ENCODE data around the gene BARX2. TPM values are rescaled to one million over a fixed set of nuclear protein-coding genes. Genes with fewer than 3 reads are reported as not detected.

BARX2 gene
- total RNA-seq, 1 donor from 2014 or later = 9.1 TPM

DNA sequence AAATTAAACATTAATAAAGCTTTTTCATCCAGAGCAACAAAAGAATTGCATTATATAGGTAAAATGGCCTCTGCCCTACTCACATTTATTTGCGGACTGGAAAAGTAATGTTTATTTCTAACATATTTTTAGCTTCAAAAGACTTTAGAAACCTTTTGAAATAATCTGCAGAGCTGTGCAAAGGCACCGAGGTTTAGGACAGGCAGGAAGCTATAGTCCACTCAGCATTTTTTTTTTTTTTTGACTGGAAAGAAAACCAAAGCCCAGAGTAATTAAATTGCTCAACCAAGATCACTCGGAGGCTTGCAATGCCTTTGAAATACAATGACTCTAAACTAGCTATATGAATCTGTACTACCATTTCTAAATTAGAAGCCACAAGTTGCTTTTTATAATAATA, 19.1 kb downstream of the BARX2 start:
- peaks cover 10% of the 10 kb centered on the region for H3K27me3 Mint-ChIP-seq (ENCODE audit: insufficient read depth)
- H3K9me3 Mint-ChIP-seq = peaks cover 5% of the 10 kb centered on the region
- no peak overlapping the region for H3K4me3 Mint-ChIP-seq
- no peak overlapping the region for H3K27ac Mint-ChIP-seq
- intact Hi-C loops (cut with micrococcal nuclease) = no loop called here
- no peaks in the 10 kb centered on the region for H3K36me3 Mint-ChIP-seq (ENCODE audit: low read depth)
- H3K4me1 Mint-ChIP-seq (ENCODE audit: low read depth) = no peaks in the 10 kb centered on the region
- no peak for DNase-seq (ENCODE audit: low spot score)

DNA sequence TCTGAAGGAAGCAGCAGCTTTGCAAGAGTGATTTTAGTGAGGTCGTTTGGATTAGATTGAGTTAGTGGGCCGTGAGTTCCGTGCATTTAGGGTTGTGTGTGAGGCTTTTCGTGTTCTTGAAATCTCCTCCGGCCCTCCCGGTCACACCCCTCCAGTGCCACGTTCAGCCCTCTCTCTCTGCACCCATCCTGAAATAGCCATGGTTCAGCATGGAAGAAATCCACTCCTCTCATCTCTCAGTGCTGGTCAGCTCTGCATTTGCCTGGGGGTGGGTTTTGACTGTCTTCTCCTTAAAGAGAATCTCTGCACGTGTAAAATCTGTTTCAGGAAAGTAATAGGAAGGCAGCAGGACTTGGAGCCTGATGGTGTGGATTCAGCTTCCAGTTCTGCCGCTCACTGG, 19.8 kb downstream of the BARX2 start:
- H3K36me3 Mint-ChIP-seq (ENCODE audit: low read depth) = no peaks in the 10 kb centered on the region
- DNase-seq (ENCODE audit: low spot score) = no peak
- intact Hi-C loops (cut with micrococcal nuclease) = no loop called here
- H3K4me1 Mint-ChIP-seq (ENCODE audit: low read depth) = no peaks in the 10 kb centered on the region
- peaks cover 5% of the 10 kb centered on the region for H3K9me3 Mint-ChIP-seq
- no peak overlapping the region for H3K27ac Mint-ChIP-seq
- H3K4me3 Mint-ChIP-seq = no peak overlapping the region
- H3K27me3 Mint-ChIP-seq (ENCODE audit: insufficient read depth) = peaks cover 12% of the 10 kb centered on the region

DNA sequence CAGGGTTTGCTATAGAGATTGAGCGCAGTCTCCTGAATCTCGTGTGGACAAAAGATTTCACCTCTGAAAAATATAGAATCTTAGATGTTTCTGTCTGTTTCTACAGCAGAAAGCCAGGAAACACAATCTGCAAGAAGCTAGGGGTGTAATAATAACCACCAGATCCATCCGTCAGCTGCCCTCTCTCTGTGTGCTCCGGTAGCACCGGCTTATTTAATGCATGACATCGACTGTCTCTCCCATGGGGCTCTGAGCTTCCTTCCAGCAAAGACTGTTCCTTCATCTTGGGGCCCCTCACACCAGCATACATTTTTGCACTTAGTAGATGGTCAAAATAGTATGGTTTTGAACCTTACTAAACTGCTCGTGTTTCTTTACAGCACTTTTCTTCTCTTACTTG, 20.2 kb downstream of the BARX2 start:
- intact Hi-C loops (cut with micrococcal nuclease) = no loop called here
- H3K27me3 Mint-ChIP-seq (ENCODE audit: insufficient read depth) = peaks cover 14% of the 10 kb centered on the region
- no peak for DNase-seq (ENCODE audit: low spot score)
- H3K4me1 Mint-ChIP-seq (ENCODE audit: low read depth) = no peaks in the 10 kb centered on the region
- no peaks in the 10 kb centered on the region for H3K36me3 Mint-ChIP-seq (ENCODE audit: low read depth)
- no peak overlapping the region for H3K4me3 Mint-ChIP-seq
- peaks cover 5% of the 10 kb centered on the region for H3K9me3 Mint-ChIP-seq
- H3K27ac Mint-ChIP-seq = no peak overlapping the region

DNA sequence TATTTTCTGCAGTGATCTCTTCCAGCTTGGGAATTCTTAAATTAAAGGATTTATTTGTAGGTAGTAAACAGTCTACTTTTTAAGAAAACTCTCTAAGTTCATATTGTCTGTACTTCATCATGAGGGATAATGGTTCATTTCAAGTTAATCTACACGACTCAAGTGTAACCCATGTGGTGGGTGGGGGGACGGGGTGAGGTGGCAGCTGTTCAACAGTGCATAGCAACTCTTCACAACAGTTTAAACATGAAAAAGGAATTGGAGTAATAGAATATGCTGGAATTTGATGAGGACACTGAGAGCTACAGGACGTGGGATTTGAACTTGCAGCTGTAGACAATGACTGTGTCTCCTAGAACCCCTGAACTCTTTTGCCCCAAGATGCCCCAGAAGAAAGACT, 20.8 kb downstream of the BARX2 start:
- Mint-ChIP-seq H3K36me3 (ENCODE audit: low read depth) (no peaks in the 10 kb centered on the region), H3K4me3 (no peak overlapping the region), H3K27ac (no peak overlapping the region), H3K27me3 (ENCODE audit: insufficient read depth) (peaks cover 14% of the 10 kb centered on the region), H3K4me1 (ENCODE audit: low read depth) (no peaks in the 10 kb centered on the region), H3K9me3 (peaks cover 5% of the 10 kb centered on the region)
- no peak for DNase-seq (ENCODE audit: low spot score)
- intact Hi-C loops (cut with micrococcal nuclease) = no loop called here

DNA sequence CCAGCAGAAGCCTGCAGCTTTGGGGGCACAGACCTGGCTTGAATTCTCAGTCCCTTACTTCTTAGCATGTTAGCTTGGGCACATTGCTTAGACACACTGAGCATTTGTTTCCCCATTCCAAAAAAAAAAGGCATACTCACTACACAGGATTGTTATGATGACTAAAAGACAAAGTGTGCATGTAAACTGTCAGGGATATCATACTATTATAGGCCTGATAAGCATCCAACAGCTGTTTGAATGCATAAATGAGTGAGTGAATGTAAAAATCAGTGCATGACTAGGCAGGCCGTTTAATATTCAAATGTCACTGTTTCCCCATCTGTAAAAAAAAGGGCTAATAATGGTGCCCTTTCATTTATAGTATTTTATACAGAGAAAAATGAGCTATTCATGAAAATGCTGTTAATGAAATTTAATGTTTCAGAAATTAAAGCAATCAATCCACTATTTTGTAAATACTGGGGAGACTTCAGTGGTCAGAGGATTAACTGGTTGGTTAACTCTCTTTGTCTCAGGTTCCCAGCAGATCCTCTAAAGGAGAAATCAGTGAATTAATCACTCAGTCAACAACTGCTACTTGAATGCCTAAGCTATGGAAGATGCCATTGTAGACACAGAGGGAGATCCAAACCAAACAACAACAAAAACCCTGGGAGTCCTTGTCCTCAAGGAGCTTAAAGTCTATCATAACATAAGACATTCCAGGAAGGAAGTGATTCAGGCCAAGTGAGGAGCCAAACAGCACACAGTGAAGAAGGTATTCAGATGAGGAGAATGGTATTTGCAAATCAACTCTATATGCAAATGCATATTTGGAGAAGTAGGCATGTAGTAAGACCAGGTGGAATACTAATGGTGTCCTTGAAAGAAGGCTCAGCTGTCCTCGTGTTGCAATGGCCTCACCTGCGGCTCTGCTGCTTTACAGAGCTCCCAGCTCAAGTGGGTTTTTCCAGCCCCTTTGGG, 26.8 kb downstream of the BARX2 start:
- intact Hi-C loops (cut with micrococcal nuclease) = no loop called here
- DNase-seq (ENCODE audit: low spot score) = no peak
- Mint-ChIP-seq H3K36me3 (ENCODE audit: low read depth) (no peaks in the 10 kb centered on the region), H3K9me3 (peaks cover 5% of the 10 kb centered on the region), H3K4me1 (ENCODE audit: low read depth) (no peaks in the 10 kb centered on the region), H3K4me3 (no peak overlapping the region), H3K27me3 (ENCODE audit: insufficient read depth) (peaks cover 7% of the 10 kb centered on the region), H3K27ac (no peak overlapping the region)

DNA sequence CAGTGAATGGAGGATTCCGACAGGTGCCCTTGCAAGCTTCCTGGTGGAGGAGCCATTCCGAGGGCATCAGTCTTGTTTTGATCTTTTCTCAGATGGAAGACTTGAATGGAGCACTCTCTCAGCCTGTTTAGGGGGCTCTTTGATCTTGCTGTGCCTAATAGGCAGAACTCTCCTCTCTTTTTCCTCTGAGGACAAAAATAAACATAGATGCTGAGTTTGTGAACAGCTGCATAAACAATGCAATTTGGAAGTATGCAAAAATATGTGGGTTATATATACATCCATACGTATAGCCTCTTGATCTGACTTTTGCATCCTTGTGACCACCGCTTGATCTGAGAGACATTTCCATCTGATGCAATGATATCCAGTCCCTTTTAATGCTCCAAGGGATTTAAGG, 29.1 kb downstream of the BARX2 start:
- H3K27me3 Mint-ChIP-seq (ENCODE audit: insufficient read depth) = peaks cover 7% of the 10 kb centered on the region
- no peaks in the 10 kb centered on the region for H3K9me3 Mint-ChIP-seq
- no peak overlapping the region for H3K27ac Mint-ChIP-seq
- intact Hi-C loops (cut with micrococcal nuclease) = no loop called here
- no peak overlapping the region for H3K4me3 Mint-ChIP-seq
- H3K36me3 Mint-ChIP-seq (ENCODE audit: low read depth) = no peaks in the 10 kb centered on the region
- peaks cover 15% of the 10 kb centered on the region for H3K4me1 Mint-ChIP-seq (ENCODE audit: low read depth)
- no peak for DNase-seq (ENCODE audit: low spot score)

DNA sequence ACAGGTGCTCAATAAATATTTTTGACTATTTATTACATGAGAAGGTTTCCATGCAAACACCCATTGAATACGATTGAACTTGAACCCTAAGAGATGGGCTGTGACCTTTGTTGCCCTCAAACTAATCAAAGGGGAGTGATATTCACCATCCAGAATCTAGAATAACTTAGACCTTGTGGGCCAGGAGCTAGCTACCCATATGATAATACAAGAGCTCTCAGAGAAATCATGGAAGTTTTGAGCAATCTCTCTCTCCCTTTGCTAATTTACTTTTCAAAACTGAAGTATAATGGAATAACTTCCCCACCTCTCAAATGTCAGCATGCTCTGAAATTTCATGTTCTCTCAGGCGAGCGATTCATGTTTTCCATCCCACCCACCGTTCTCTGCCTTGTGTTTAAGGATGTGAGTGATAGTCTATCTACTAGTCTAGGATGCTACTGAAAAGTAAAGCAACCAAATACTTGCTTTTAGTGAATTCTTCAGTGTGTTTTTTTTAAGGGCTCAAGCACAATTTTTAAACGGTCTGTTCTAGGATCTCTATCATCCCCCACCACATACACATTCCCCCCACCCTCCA, 33.3 kb downstream of the BARX2 start:
- intact Hi-C loops (cut with micrococcal nuclease) = loop anchor here (1.0 to 2.0 kb wide), 5 partner anchors 9 to 230 kb away; no protein-coding TSS in a partner anchor
- peaks cover 24% of the 10 kb centered on the region for H3K4me1 Mint-ChIP-seq (ENCODE audit: low read depth)
- no peak for DNase-seq (ENCODE audit: low spot score)

DNA sequence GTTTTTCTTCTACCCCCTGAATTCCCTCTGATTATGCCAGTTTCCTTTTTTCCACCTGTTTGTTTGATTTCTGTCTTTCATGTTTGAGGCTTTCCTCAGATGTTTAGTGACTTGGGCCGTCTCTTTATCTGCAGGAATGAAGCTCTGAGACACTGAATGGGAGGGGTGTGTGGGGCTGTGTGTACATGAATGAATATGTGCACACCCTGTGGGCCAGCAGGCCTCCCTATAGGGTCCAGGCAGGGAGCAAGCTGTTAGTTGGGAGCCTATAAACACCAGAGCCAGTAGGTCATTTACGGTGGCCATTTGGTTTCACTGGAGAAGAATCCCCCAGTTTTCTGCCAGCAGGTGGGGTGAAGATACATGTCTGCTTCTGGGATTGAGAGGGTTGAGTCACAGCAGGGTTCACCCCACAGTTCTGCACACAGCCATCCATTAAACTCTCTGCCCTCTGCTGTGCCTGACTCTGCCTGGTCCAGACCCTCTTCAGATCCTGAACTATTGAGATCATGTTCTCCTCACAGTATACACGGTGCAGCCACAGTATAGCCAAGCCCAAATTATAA, 34.8 kb downstream of the BARX2 start:
- peaks cover 24% of the 10 kb centered on the region for H3K4me1 Mint-ChIP-seq (ENCODE audit: low read depth)
- no peak for DNase-seq (ENCODE audit: low spot score)
- H3K36me3 Mint-ChIP-seq (ENCODE audit: low read depth) = no peaks in the 10 kb centered on the region
- H3K9me3 Mint-ChIP-seq = no peaks in the 10 kb centered on the region
- peaks cover 2% of the 10 kb centered on the region for H3K27me3 Mint-ChIP-seq (ENCODE audit: insufficient read depth)
- H3K4me3 Mint-ChIP-seq = no peak overlapping the region
- H3K27ac Mint-ChIP-seq = peak overlapping the region; percentile 29
- intact Hi-C loops (cut with micrococcal nuclease) = no loop called here

More for the DNA sequence above, 33.3 kb downstream of the BARX2 start:
- Mint-ChIP-seq H3K27ac (peak overlapping the region; percentile 87), H3K27me3 (ENCODE audit: insufficient read depth) (peaks cover 3% of the 10 kb centered on the region), H3K36me3 (ENCODE audit: low read depth) (no peaks in the 10 kb centered on the region), H3K4me3 (no peak overlapping the region), H3K9me3 (no peaks in the 10 kb centered on the region)

DNA sequence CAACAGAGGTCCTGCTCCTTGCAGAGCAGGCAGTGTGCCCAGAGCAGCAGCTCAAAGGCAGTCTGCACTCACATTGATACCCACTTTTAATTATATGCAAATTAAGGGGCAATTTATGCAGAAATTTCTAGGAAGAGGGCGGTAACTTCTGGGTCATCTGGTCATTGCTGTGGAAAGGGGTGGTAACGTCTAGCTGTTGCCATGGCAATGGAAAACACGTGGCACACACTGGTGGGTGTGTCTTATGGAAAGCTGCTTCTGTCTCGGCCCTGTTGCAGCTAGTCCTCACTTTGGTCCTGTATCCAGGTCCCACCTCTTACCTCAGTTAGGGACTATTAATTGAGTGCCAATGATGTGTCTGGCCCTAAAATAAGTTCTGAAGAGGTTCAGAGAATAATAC, 36.8 kb downstream of the BARX2 start:
- intact Hi-C loops (cut with micrococcal nuclease) = no loop called here
- no peak for DNase-seq (ENCODE audit: low spot score)
- no peak overlapping the region for H3K27ac Mint-ChIP-seq
- no peaks in the 10 kb centered on the region for H3K27me3 Mint-ChIP-seq (ENCODE audit: insufficient read depth)
- H3K4me1 Mint-ChIP-seq (ENCODE audit: low read depth) = peaks cover 34% of the 10 kb centered on the region
- H3K36me3 Mint-ChIP-seq (ENCODE audit: low read depth) = peaks cover 3% of the 10 kb centered on the region
- H3K4me3 Mint-ChIP-seq = no peak overlapping the region
- peaks cover 3% of the 10 kb centered on the region for H3K9me3 Mint-ChIP-seq

DNA sequence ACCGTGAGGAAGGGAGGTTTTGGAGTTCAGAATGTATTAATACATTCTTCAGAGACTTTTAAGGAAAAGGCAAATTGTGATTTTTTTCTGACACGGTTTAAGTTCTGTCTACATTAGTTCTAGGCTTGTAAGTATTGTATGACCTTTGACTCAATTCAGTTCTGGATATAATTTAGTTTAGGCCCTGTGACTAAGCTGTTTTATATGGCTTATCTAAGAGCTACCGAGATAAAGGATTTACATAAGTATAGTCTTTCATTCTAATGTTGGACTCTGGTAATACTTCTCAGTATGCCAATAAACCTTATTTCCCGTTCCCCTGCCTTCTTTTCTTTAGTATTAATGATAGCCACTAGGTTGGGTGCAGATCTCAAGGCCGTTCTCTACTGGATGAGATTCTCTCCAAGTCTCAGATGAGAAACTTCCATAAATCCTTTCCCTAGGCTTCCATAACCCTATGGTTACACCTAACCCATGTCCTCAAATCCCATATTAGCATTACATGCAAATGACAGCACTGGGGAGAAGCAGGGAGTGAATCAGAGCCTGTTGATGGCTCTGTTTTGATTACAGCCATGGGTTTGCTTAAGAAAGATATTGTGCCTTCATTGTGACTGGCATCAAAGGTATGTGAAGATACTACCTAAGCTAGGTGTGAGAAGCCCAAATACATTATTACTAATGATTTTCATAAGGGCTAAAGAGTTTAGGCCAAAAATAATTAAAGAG, 38.7 kb downstream of the BARX2 start:
- intact Hi-C loops (cut with micrococcal nuclease) = no loop called here
- Mint-ChIP-seq H3K27me3 (ENCODE audit: insufficient read depth) (no peaks in the 10 kb centered on the region), H3K4me1 (ENCODE audit: low read depth) (peaks cover 41% of the 10 kb centered on the region), H3K36me3 (ENCODE audit: low read depth) (peaks cover 3% of the 10 kb centered on the region), H3K4me3 (no peak overlapping the region), H3K9me3 (peaks cover 3% of the 10 kb centered on the region), H3K27ac (no peak overlapping the region)
- no peak for DNase-seq (ENCODE audit: low spot score)

DNA sequence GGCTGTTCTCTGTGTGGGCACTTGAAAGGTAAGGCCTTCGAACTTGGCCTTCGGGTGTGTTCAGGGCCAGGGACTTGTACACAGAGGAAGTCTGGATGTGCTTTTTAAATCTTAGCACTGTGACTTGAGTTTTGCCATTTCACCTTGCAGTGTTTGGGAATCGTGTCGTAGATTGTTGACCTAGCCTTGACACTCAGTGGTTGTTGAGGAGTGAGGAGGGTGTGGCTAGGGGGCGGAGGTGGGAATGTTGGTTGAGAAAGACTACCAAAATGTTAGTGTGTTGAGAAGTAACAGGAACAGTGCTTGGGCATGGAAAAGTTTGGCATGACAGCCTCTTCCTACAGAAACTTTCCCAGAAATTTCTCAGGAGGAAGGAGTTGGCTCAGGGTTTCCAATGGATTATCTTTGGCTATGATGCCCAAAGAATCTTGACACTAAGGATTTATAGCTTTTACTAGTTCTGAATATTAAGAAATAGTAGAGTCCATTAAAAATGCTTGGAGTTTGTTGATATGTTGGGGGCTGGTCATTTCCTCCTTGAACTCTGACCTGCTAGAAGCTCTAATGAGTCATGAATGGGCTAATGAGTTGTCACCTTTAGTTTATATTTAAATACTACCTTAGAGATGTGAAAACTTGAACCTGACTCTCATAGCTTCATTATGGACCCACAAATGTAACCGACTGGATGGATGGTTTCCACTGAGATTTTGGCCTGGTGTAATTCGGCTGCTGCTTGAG, 40.6 kb downstream of the BARX2 start:
- Mint-ChIP-seq H3K9me3 (peaks cover 3% of the 10 kb centered on the region), H3K4me1 (ENCODE audit: low read depth) (peaks cover 29% of the 10 kb centered on the region), H3K27me3 (ENCODE audit: insufficient read depth) (no peaks in the 10 kb centered on the region), H3K4me3 (no peak overlapping the region), H3K27ac (peak overlapping the region; percentile 67), H3K36me3 (ENCODE audit: low read depth) (peaks cover 7% of the 10 kb centered on the region)
- DNase-seq (ENCODE audit: low spot score) = no peak
- intact Hi-C loops (cut with micrococcal nuclease) = no loop called here

DNA sequence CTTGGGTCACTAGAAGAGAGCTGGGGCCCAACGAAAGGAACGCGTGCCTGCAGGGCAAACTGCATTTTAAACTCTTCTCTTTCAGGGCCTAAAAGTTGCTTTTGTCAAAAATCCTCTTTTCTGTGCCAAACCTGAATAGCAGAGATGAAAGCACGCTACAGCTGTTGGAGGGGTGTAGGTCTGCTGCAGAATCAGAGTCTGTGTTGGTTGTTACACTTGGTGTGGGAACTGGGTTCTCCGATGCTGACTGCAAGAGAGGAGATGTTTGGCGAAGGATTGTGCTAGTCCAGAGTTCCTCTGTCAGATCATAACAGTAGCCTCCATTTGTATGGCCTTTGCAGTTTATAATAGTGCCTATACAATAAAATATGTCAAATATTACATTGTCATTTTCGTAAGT, 41.8 kb downstream of the BARX2 start:
- Mint-ChIP-seq H3K9me3 (peaks cover 3% of the 10 kb centered on the region), H3K4me1 (ENCODE audit: low read depth) (peaks cover 29% of the 10 kb centered on the region), H3K27me3 (ENCODE audit: insufficient read depth) (no peaks in the 10 kb centered on the region), H3K4me3 (no peak overlapping the region), H3K36me3 (ENCODE audit: low read depth) (peaks cover 7% of the 10 kb centered on the region), H3K27ac (peak overlapping the region; percentile 81)
- no peak for DNase-seq (ENCODE audit: low spot score)
- intact Hi-C loops (cut with micrococcal nuclease) = no loop called here

Data from activated T-helper 1 cell treated with anti-CD3 and anti-CD28 coated beads, Interleukin-12 subunit alpha, Interleukin-12 subunit beta, Interleukin-2, Interleukin-4 antibody, amounts not matched to agents 30 ng/mL and 10 ng/mL and 1 ng/mL, durations not matched to agents 14 hours and 24 hours and 36 hours (primary cell).